Gastroesophageal sphincter (tissue), 4 donors: ENCODE measurements around the gene EIF5. TPM values are rescaled to one million over a fixed set of nuclear protein-coding genes. Genes with fewer than 3 reads are reported as not detected.

ENCODE experiments used
- ATAC-seq: fragments of 150-250 bp; one replicate; pipeline ENCODE4 v1.9.1; 2016; ENCODE audit warnings: mild to moderate bottlenecking, moderate library complexity
- H3K27ac ChIP-seq, 4 donors: fragments of 200-600 bp; sonication (generic) in 3 of 4; 1 replicate in 3 of 4; 2 replicates in 1 of 4; pipeline ENCODE4 v1.5.1; 2016 to 2019
- H3K27me3 ChIP-seq: fragments of 200-600 bp; sonication (generic); one replicate; pipeline ENCODE4 v1.5.1; 2019
- H3K36me3 ChIP-seq, 2 donors: fragments of 200-600 bp; sonication (generic); one replicate each; pipeline ENCODE4 v1.5.1; 2019; ENCODE audit warnings: control low read depth in 1 of 2
- H3K4me1 ChIP-seq, 3 donors: fragments of 200-600 bp; sonication (generic); 1 replicate in 2 of 3; 2 replicates in 1 of 3; pipeline ENCODE4 v1.5.1; 2016 to 2019; ENCODE audit warnings: control low read depth in 2 of 3
- H3K4me3 ChIP-seq, 2 donors: fragments of 200-600 bp; sonication (generic); one replicate each; pipeline ENCODE4 v1.5.1; 2019; ENCODE audit warnings: mild to moderate bottlenecking in 1 of 2, moderate library complexity in 1 of 2
- H3K9me3 ChIP-seq, 3 donors: fragments of 200-600 bp; sonication (generic); one replicate each; pipeline ENCODE4 v1.5.1; 2017 to 2019; ENCODE audit warnings: control low read depth in 2 of 3
- EP300 ChIP-seq: sonication (generic); formaldehyde crosslinking; IDR thresholded peaks from one replicate; pipeline ENCODE4 v1.6.1; 2017; ENCODE audit warnings: antibody characterized with exemption, mild to moderate bottlenecking
- POLR2A ChIP-seq, 2 donors: fragments of 450-650 bp; IDR thresholded peaks; one replicate each; pipeline ENCODE4 v1.6.1; 2017; ENCODE audit warnings: antibody characterized with exemption in 2 of 2, mild to moderate bottlenecking in 2 of 2, moderate library complexity in 1 of 2
- POLR2AphosphoS5 ChIP-seq: sonication (generic); formaldehyde crosslinking; IDR thresholded peaks from one replicate; pipeline ENCODE4 v1.6.1; 2017; ENCODE audit warnings: antibody characterized with exemption
- WGBS, 2 donors: methylation state at CpG; one replicate each; pipeline ENCODE4 v1.1.5; 2018; ENCODE audit warnings: low coverage in 1 of 2; 5-methylcytosine and 5-hydroxymethylcytosine counted together
- total RNA-seq, 4 donors: library from RNA; depleted of rRNA; stranded (reverse); fragments of >200 nt; gene quantifications; one replicate each; pipeline ENCODE4 v1.1.0, GENCODE V29; 2016
- TF ChIP-seq, protein P1 (sequence below), 4 experiments: fragments of 200-600 bp in 2 of 4; fragments of 450-650 bp in 2 of 4; sonication (generic) in 1 of 4; IDR thresholded peaks; one replicate each; pipeline ENCODE4 v1.5.1; 2017 to 2019; ENCODE audit warnings: antibody characterized with exemption in 4 of 4, mild to moderate bottlenecking in 2 of 4, moderate library complexity in 2 of 4

The EIF5 gene
- total RNA-seq, 4 donors from 2014 or later, result 166 to 252 (median 203) TPM

GRCh38 chr14:103340480-103341212 lies 6.6 kb downstream of the EIF5 start:
- peaks cover 46 to 97% of the 10 kb centered on the region in 2 donors for H3K36me3 ChIP-seq
- no peaks in the 10 kb centered on the region for H3K9me3 ChIP-seq
- TF ChIP-seq, protein P1, sequence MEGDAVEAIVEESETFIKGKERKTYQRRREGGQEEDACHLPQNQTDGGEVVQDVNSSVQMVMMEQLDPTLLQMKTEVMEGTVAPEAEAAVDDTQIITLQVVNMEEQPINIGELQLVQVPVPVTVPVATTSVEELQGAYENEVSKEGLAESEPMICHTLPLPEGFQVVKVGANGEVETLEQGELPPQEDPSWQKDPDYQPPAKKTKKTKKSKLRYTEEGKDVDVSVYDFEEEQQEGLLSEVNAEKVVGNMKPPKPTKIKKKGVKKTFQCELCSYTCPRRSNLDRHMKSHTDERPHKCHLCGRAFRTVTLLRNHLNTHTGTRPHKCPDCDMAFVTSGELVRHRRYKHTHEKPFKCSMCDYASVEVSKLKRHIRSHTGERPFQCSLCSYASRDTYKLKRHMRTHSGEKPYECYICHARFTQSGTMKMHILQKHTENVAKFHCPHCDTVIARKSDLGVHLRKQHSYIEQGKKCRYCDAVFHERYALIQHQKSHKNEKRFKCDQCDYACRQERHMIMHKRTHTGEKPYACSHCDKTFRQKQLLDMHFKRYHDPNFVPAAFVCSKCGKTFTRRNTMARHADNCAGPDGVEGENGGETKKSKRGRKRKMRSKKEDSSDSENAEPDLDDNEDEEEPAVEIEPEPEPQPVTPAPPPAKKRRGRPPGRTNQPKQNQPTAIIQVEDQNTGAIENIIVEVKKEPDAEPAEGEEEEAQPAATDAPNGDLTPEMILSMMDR (IDR thresholded peaks at IDR 0.05), result no peak
- TF ChIP-seq EP300 (no peak), POLR2AphosphoS5 (no peak), POLR2A (IDR thresholded peaks at IDR 0.05) (no peak)
- peaks cover 6 to 53% (median 8%) of the 10 kb centered on the region in 3 donors for H3K4me1 ChIP-seq
- H3K27ac ChIP-seq, result no peak overlapping the region
- H3K27me3 ChIP-seq, result no peaks in the 10 kb centered on the region
- H3K4me3 ChIP-seq, result no peak overlapping the region
- 69 to 72% methylated on average over 6 of the region's 6 CpGs for WGBS, 2 donors
- no peak for ATAC-seq

DNA sequence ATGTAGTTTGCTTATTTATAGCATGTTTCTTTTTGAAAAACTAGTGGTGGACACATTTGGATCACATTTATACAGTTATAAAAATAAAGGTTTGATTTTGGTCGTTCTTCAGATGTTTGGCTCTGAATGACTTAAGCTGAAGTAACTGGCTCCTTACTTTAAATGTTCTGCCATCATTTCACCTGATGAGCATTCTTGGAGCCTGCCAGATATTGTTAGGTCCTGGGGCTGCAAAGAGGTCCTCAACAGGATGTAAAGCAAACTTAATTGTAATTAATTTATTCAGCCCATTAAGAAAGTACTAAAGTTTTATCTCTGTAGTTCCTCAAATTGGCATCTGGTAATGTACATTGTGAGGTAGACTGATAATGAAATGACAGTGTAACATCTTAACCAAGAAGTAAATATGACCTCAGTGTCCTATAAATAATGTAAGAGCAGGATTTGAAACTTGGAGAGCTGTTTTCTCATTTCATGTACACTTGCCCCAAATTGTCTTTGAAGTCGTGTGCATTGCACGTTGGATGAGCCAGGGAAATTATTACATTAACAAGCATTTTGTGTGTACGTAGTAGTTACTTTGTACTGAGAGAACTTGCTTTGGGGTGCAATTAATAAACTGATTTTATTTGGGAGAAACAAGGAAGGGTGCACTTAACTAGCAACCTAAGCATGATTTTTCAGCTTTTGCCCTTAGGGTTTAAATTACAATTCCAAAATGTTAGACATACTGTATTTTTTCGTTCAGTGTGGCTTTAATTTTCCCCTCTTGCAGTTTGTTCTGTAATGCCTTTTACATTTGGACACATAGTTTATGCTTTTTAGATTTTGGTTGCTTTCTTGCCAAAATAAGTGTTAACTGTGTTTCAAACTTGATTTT lies 7.5 kb downstream of the EIF5 start:
- peaks cover 43 to 88% of the 10 kb centered on the region in 2 donors for H3K36me3 ChIP-seq

DNA sequence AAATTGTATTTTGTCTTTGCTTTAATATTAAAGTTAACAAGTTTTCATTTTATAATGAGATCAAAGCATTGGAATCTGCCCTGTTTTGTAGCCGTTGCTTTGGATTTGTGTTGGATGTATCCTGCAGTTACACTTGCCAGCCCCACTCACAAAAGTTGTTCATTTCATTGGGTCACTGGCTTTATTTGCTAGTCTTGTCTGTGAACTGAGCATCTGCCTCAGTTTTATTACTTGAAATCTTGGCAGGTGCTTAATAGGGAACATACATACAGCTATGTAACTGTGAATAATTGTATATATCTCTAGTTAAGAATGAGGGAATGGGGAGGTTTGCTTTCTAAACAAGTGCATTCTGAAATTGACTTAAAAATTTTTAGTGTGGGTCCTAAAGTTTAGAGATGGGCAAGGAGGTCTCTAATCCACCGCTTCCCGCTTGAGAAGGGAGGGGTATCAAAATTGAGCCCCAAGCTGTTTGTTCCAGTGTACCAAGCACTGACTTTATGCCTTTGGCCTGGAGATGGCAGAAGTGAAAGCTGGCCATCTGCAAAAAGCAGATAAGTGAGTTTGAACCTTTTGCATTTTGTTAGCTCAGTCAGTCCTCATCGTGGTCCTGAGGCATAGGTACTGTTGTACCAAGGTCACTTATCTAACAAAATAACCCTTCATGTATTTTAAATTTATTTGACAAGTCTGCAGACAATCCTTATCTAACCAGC lies 9.3 kb downstream of the EIF5 start:
- H3K27ac ChIP-seq, result no peak overlapping the region
- peaks cover 37 to 70% of the 10 kb centered on the region in 2 donors for H3K36me3 ChIP-seq
- no peaks in the 10 kb centered on the region for H3K27me3 ChIP-seq
- peaks cover 0 to 28% (median 0%) of the 10 kb centered on the region in 3 donors for H3K4me1 ChIP-seq
- H3K4me3 ChIP-seq, result no peak overlapping the region
- H3K9me3 ChIP-seq, result no peaks in the 10 kb centered on the region
- ATAC-seq, result no peak
- TF ChIP-seq, protein P1 (IDR thresholded peaks at IDR 0.05), result no peak
- no peak for TF ChIP-seq EP300
- 71 to 82% methylated on average over 4 of the region's 4 CpGs for WGBS, 2 donors

More for the DNA sequence above, 7.5 kb downstream of the EIF5 start:
- TF ChIP-seq, protein P1 (IDR thresholded peaks at IDR 0.05), result no peak
- TF ChIP-seq EP300 (no peak), POLR2A (IDR thresholded peaks at IDR 0.05) (no peak), POLR2AphosphoS5 (no peak)
- peaks cover 0 to 45% (median 0%) of the 10 kb centered on the region in 3 donors for H3K4me1 ChIP-seq
- no peaks in the 10 kb centered on the region for H3K9me3 ChIP-seq
- no peak for ATAC-seq
- H3K4me3 ChIP-seq, result no peak overlapping the region
- no peak overlapping the region for H3K27ac ChIP-seq
- H3K27me3 ChIP-seq, result no peaks in the 10 kb centered on the region
- 39 to 54% methylated on average over 5 of the region's 5 CpGs for WGBS, 2 donors

GRCh38 chr14:103343905-103344797 lies 10.1 kb downstream of the EIF5 start:
- H3K27ac ChIP-seq, result no peak overlapping the region
- WGBS, 2 donors, result 61 to 71% methylated on average over 3 to 4 of the region's 5 CpGs
- H3K27me3 ChIP-seq, result no peaks in the 10 kb centered on the region
- no peak for TF ChIP-seq POLR2AphosphoS5
- TF ChIP-seq, protein P1 (IDR thresholded peaks at IDR 0.05), result no peak
- peaks cover 31 to 62% of the 10 kb centered on the region in 2 donors for H3K36me3 ChIP-seq
- no peaks in the 10 kb centered on the region for H3K9me3 ChIP-seq
- no peak overlapping the region for H3K4me3 ChIP-seq
- peaks cover 0 to 20% (median 0%) of the 10 kb centered on the region in 3 donors for H3K4me1 ChIP-seq
- ATAC-seq, result no peak
